Fibroblast of lung (primary cell): ENCODE data around the gene TSPAN33.

Source experiments
- CTCF ChIP-seq, 2 donors: IDR thresholded peaks in 1 of 2; conservative IDR thresholded peaks in 1 of 2; 1 replicate in 1 of 2; 2 replicates in 1 of 2; pipeline ENCODE4 v1.5.1; 2011 to 2012; ENCODE audit warnings: low read length in 2 of 2, control low read depth in 1 of 2, inconsistent platforms in 1 of 2, low read depth in 1 of 2, mild to moderate bottlenecking in 1 of 2
- EZH2 ChIP-seq: IDR thresholded peaks from 2 replicates; pipeline ENCODE4 v1.5.1; 2012; ENCODE audit warnings: low read length, control low read depth, mild to moderate bottlenecking; ENCODE audit errors: missing control alignments

- TF ChIP-seq EZH2 = no peak
- no peak for TF ChIP-seq CTCF (conservative IDR thresholded peaks at IDR 0.05 in 1 of 2, IDR thresholded peaks at IDR 0.05 in 1 of 2; ENCODE audit: low read depth in 1 of 2, low read length in 2 of 2)
Measured at GRCh38 chr7:129126314-129126713, 18.2 kb upstream of the TSPAN33 start.
